Esophagus muscularis mucosa (tissue), 4 donors: ENCODE measurements around the gene SENP1. TPM values are rescaled to one million over a fixed set of nuclear protein-coding genes. Genes with fewer than 3 reads are reported as not detected.

ENCODE experiments used
- DNase-seq: peaks from one replicate; pipeline ENCODE4 v3.0.0-alpha.2; 2017; ENCODE audit errors: extremely low spot score
- H3K27ac ChIP-seq, 4 donors: fragments of 200-600 bp; sonication (generic); replicated peaks in 1 of 4; 1 replicate in 3 of 4; 2 replicates in 1 of 4; pipeline ENCODE4 v1.5.1; 2016 to 2019; ENCODE audit warnings: mild to moderate bottlenecking in 1 of 4
- H3K27me3 ChIP-seq, 4 donors: fragments of 200-600 bp; sonication (generic); one replicate each; pipeline versions ENCODE4 v1.5.1 to v1.6.0; 2016 to 2019
- H3K36me3 ChIP-seq, 4 donors: fragments of 200-600 bp; sonication (generic); one replicate each; pipeline ENCODE4 v1.5.1; 2016 to 2019
- H3K4me1 ChIP-seq, 4 donors: fragments of 200-600 bp; sonication (generic); one replicate each; pipeline ENCODE4 v1.5.1; 2016 to 2019
- H3K4me3 ChIP-seq, 4 donors: fragments of 200-600 bp; sonication (generic); 1 replicate in 2 of 4; 2 replicates in 2 of 4; pipeline ENCODE4 v1.5.1; 2016 to 2019; ENCODE audit warnings: mild to moderate bottlenecking in 4 of 4, moderate library complexity in 1 of 4
- H3K9me3 ChIP-seq, 4 donors: fragments of 200-600 bp; sonication (generic); 1 replicate in 3 of 4; 2 replicates in 1 of 4; pipeline ENCODE4 v1.5.1; 2016 to 2019
- CTCF ChIP-seq, 3 experiments: fragments of 200-600 bp in 2 of 3; fragments of 450-650 bp in 1 of 3; sonication (generic) in 2 of 3; IDR thresholded peaks; one replicate each; pipeline ENCODE4 v1.5.1; 2017 to 2019; ENCODE audit warnings: antibody characterized with exemption in 3 of 3, mild to moderate bottlenecking in 2 of 3, moderate library complexity in 1 of 3
- EP300 ChIP-seq: sonication (generic); formaldehyde crosslinking; IDR thresholded peaks from one replicate; pipeline ENCODE4 v1.6.1; 2017; ENCODE audit warnings: antibody characterized with exemption
- POLR2A ChIP-seq: fragments of 450-650 bp; IDR thresholded peaks from one replicate; pipeline ENCODE4 v1.6.1; 2017; ENCODE audit warnings: antibody characterized with exemption, moderate library complexity, mild to moderate bottlenecking, low read depth
- POLR2AphosphoS5 ChIP-seq, 2 donors: sonication (generic); formaldehyde crosslinking; IDR thresholded peaks; one replicate each; pipeline ENCODE4 v1.6.1; 2017; ENCODE audit warnings: antibody characterized with exemption in 2 of 2
- WGBS: methylation state at CpG from one replicate; pipeline ENCODE4 v1.1.5; 2018; 5-methylcytosine and 5-hydroxymethylcytosine counted together
- intact Hi-C: fragments of 100-400 bp; cut with DNase I; formaldehyde crosslinking; loops from one replicate; pipeline ENCODE4 v1.15.1; 2023
- total RNA-seq, 4 donors: library from RNA; depleted of rRNA; stranded (reverse); fragments of >200 nt; gene quantifications; one replicate each; pipeline versions ENCODE4 v1.1.0 to v1.2.1, GENCODE V29; 2016

The SENP1 gene
- total RNA-seq, 4 donors from 2014 or later: 12.9 to 19.2 (median 14.3) TPM

- H3K4me3 ChIP-seq: no peak overlapping the region
- no peaks in the 10 kb centered on the region for H3K4me1 ChIP-seq
- intact Hi-C loops: no loop called here
- H3K9me3 ChIP-seq: no peaks in the 10 kb centered on the region
- H3K36me3 ChIP-seq: peaks cover 42 to 99% (median 90%) of the 10 kb centered on the region in 4 donors
- DNase-seq: no peak
- H3K27me3 ChIP-seq: no peaks in the 10 kb centered on the region
- TF ChIP-seq CTCF (IDR thresholded peaks at IDR 0.05) (no peak), POLR2AphosphoS5 (IDR thresholded peaks at IDR 0.05) (no peak), EP300 (no peak), POLR2A (no peak)
- 97% methylated on average over 4 of the region's 4 CpGs for WGBS
- H3K27ac ChIP-seq: no peak overlapping the region
Observed at GRCh38 chr12:48067250-48067938, 38.5 kb downstream of the SENP1 start.

- WGBS: 96% methylated on average over 5 of the region's 5 CpGs
- H3K27ac ChIP-seq: no peak overlapping the region
- H3K4me1 ChIP-seq: no peaks in the 10 kb centered on the region
- peaks cover 31 to 99% (median 89%) of the 10 kb centered on the region in 4 donors for H3K36me3 ChIP-seq
- no peak overlapping the region for H3K4me3 ChIP-seq
- no peaks in the 10 kb centered on the region for H3K27me3 ChIP-seq
- H3K9me3 ChIP-seq: no peaks in the 10 kb centered on the region
- DNase-seq: no peak
- no peak for TF ChIP-seq POLR2A
- TF ChIP-seq POLR2AphosphoS5 (IDR thresholded peaks at IDR 0.05): no peak
- no peak for TF ChIP-seq EP300
- no peak for TF ChIP-seq CTCF (IDR thresholded peaks at IDR 0.05)
- intact Hi-C loops: no loop called here
Observed at GRCh38 chr12:48065041-48065440, 40.8 kb downstream of the SENP1 start.

GRCh38 chr12:48063530-48063929, 42.3 kb downstream of the SENP1 start:
- Histone ChIP-seq H3K27ac (no peak overlapping the region), H3K27me3 (no peaks in the 10 kb centered on the region), H3K36me3 (peaks cover 37 to 100% (median 92%) of the 10 kb centered on the region in 4 donors), H3K4me1 (no peaks in the 10 kb centered on the region), H3K4me3 (no peak overlapping the region), H3K9me3 (no peaks in the 10 kb centered on the region)
- WGBS: 96% methylated on average over 6 of the region's 6 CpGs
- intact Hi-C loops: no loop called here
- DNase-seq: no peak
- TF ChIP-seq POLR2A: no peak
- TF ChIP-seq POLR2AphosphoS5 (IDR thresholded peaks at IDR 0.05): no peak
- no peak for TF ChIP-seq CTCF (IDR thresholded peaks at IDR 0.05)
- no peak for TF ChIP-seq EP300

- Histone ChIP-seq H3K27ac (no peak overlapping the region), H3K36me3 (peaks cover 37 to 91% (median 82%) of the 10 kb centered on the region in 4 donors), H3K4me1 (no peaks in the 10 kb centered on the region), H3K4me3 (no peak overlapping the region), H3K9me3 (no peaks in the 10 kb centered on the region), H3K27me3 (no peaks in the 10 kb centered on the region)
- no peak for DNase-seq
- 86% methylated on average over 1 of the region's 1 CpG for WGBS
- intact Hi-C loops: no loop called here
- TF ChIP-seq POLR2A: no peak
- TF ChIP-seq POLR2AphosphoS5 (IDR thresholded peaks at IDR 0.05): no peak
- TF ChIP-seq CTCF (IDR thresholded peaks at IDR 0.05): no peak
- TF ChIP-seq EP300: no peak
Observed at GRCh38 chr12:48061938-48062719, 43.8 kb downstream of the SENP1 start.
